ENCODE results near the gene SPHK2. TPM values are rescaled to one million over a fixed set of nuclear protein-coding genes. Genes with fewer than 3 reads are reported as not detected.

Gene SPHK2
- total RNA-seq, 1 donor from 2014 or later = 13.0 TPM

DNA sequence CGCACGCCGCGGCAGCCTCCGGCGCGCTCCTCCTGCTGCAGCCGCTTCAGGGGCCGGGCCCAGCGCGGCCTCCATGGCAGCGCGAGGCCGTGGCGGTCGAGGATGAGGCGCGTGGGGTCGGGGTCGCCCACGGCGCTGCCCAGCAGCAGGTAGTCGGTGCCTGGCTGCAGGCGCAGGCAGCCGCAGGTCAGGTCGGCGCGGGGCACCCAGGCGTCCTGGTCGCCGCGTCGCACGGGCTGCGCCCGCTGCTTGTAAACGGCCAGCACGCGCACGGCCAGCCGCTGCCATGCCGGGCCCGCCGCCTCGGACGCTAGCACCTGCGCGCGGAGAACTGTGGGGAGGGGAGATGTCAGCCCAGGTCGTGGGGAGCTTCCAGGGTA lies 42.4 kb downstream of the SPHK2 start:
- H3K4me3 ChIP-seq (ENCODE audit: low read depth, low read length) = no peak overlapping the region
- no peak for DNase-seq (ENCODE audit: low read depth)
- no peak for TF ChIP-seq CTCF (conservative IDR thresholded peaks at IDR 0.05; ENCODE audit: low read depth, low read length)

GRCh38 chr19:48663667-48664066 lies 44.4 kb downstream of the SPHK2 start:
- no peak overlapping the region for H3K4me3 ChIP-seq (ENCODE audit: low read depth, low read length)
- no peak for TF ChIP-seq CTCF (conservative IDR thresholded peaks at IDR 0.05; ENCODE audit: low read depth, low read length)
- DNase-seq (ENCODE audit: low read depth) = no peak

DNA sequence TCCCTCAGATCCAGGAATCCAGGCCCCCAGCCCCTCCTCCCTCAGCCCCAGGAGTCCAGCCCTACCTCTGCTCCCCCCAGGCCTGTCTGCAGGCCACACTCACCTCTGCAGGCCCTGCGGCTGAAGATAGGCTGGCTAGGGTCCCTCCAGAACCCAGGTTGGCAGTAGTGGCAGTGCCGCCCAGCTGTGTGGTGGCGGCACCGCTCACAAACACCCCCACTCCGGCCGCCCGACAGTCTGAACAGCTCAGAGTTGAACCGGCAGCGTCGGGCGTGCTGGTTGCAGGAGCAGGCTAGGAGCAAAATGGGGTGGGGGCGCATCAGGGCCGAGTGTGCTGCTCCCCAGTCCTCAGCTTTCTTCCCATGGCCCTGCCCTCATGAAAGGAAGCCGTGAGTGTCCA lies 45.2 kb downstream of the SPHK2 start:
- no peak for DNase-seq (ENCODE audit: low read depth)
- H3K4me3 ChIP-seq (ENCODE audit: low read depth, low read length) = no peak overlapping the region
- TF ChIP-seq CTCF (conservative IDR thresholded peaks at IDR 0.05; ENCODE audit: low read depth, low read length) = no peak

GRCh38 chr19:48665786-48666185 lies 46.5 kb downstream of the SPHK2 start:
- no peak for DNase-seq (ENCODE audit: low read depth)
- H3K4me3 ChIP-seq (ENCODE audit: low read depth, low read length) = no peak overlapping the region
- no peak for TF ChIP-seq CTCF (conservative IDR thresholded peaks at IDR 0.05; ENCODE audit: low read depth, low read length)

DNA sequence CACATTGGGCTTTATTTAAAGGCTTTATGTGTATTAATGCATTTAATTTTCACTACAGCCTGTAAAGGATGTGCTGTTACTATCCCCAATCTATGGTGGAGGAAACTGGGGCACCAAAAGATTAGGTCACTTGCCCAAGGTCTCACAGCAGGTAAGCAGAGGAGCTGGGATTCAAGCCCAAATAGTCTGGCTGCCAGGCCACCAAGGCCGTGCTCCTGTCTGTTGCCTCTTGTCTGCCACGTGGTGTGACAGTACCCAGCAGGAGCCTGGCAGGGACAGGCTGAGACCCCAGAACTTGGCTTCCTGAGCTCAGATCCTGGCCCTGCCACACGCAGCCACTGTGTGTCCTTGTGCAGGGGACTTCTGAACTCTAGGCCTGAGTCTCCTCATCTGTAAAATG lies 49.0 kb downstream of the SPHK2 start:
- no peak for TF ChIP-seq CTCF (conservative IDR thresholded peaks at IDR 0.05; ENCODE audit: low read depth, low read length)
- no peak for DNase-seq (ENCODE audit: low read depth)
- no peak overlapping the region for H3K4me3 ChIP-seq (ENCODE audit: low read depth, low read length)

- no peak for DNase-seq (ENCODE audit: low read depth)
- H3K4me3 ChIP-seq (ENCODE audit: low read depth, low read length) = no peak overlapping the region
- TF ChIP-seq CTCF (conservative IDR thresholded peaks at IDR 0.05; ENCODE audit: low read depth, low read length) = no peak
Observed at GRCh38 chr19:48668761-48669160, 49.5 kb downstream of the SPHK2 start.

- no peak for TF ChIP-seq CTCF (conservative IDR thresholded peaks at IDR 0.05; ENCODE audit: low read depth, low read length)
- DNase-seq (ENCODE audit: low read depth) = no peak
- no peak overlapping the region for H3K4me3 ChIP-seq (ENCODE audit: low read depth, low read length)
Observed at GRCh38 chr19:48669903-48670668, 50.8 kb downstream of the SPHK2 start.

All from epithelial cell of proximal tubule (primary cell).